Peyer's patch (tissue), 4 donors: ENCODE results near the gene LRRC63. TPM values are rescaled to one million over a fixed set of nuclear protein-coding genes. Genes with fewer than 3 reads are reported as not detected.
A peak's percentile ranks its signal among the peaks of the same experiment; 100 is the strongest.
"Not testable (repeated sequence)": the region's sequence is repeated elsewhere in the genome, so short reads cannot be mapped to it uniquely, and the experiment has no call there.

ENCODE experiments used
- DNase-seq, 3 donors: peaks; one replicate each; pipeline ENCODE4 v3.0.0-alpha.2; 2017 to 2019
- H3K27ac ChIP-seq, 4 donors: fragments of 200-600 bp; sonication (generic); one replicate each; pipeline ENCODE4 v1.5.1; 2016 to 2019
- H3K27me3 ChIP-seq, 2 donors: fragments of 200-600 bp; sonication (generic); one replicate each; pipeline ENCODE4 v1.5.1; 2019
- H3K36me3 ChIP-seq, 3 donors: fragments of 200-600 bp; sonication (generic); one replicate each; pipeline ENCODE4 v1.5.1; 2016 to 2019
- H3K4me1 ChIP-seq, 4 donors: fragments of 200-600 bp; sonication (generic); one replicate each; pipeline ENCODE4 v1.5.1; 2016 to 2019
- H3K4me3 ChIP-seq, 4 donors: fragments of 200-600 bp; sonication (generic); 1 replicate in 3 of 4; 2 replicates in 1 of 4; pipeline ENCODE4 v1.5.1; 2016 to 2019; ENCODE audit warnings: mild to moderate bottlenecking in 1 of 4
- H3K9me3 ChIP-seq, 4 donors: fragments of 200-600 bp; sonication (generic); one replicate each; pipeline ENCODE4 v1.5.1; 2016 to 2019; ENCODE audit warnings: mild to moderate bottlenecking in 1 of 4
- POLR2A ChIP-seq, 2 donors: fragments of 450-650 bp; IDR thresholded peaks; one replicate each; pipeline ENCODE4 v1.5.1; 2017; ENCODE audit warnings: antibody characterized with exemption in 2 of 2, mild to moderate bottlenecking in 2 of 2, moderate library complexity in 2 of 2
- total RNA-seq, 4 donors: library from RNA; depleted of rRNA; stranded (reverse); fragments of >200 nt; gene quantifications; one replicate each; pipeline ENCODE4 v1.1.0, GENCODE V29; 2016
- TF ChIP-seq, protein P1 (sequence below), 6 experiments: fragments of 450-650 bp in 4 of 6; fragments of 200-600 bp in 2 of 6; sonication (generic) in 1 of 6; IDR thresholded peaks; one replicate each; pipeline ENCODE4 v1.5.1; 2017 to 2019; ENCODE audit warnings: antibody characterized with exemption in 6 of 6, mild to moderate bottlenecking in 3 of 6, moderate library complexity in 1 of 6

The LRRC63 gene
- total RNA-seq, result under 1 TPM in 1 of 4 donors, not detected in 3; 0.40 TPM

GRCh38 chr13:46211483-46212351, at the start of gene LRRC63:
Gene LRRC63, plus strand, starts transcription at chr13:46211928. Its CDS starts 1,107 bp downstream, at chr13:46213035.
- Histone ChIP-seq H3K4me3 (peak within 1 kb of the TSS; percentile 32 to 60 (median 43)), H3K36me3 (no peaks in the 10 kb centered on the region), H3K27me3 (no peaks in the 10 kb centered on the region), H3K4me1 (no peaks in the 10 kb centered on the region), H3K9me3 (no peaks in the 10 kb centered on the region), H3K27ac (peak within 1 kb of the TSS in 3 of 4 donors; percentile 8 to 57 (median 16))
- peak; percentile 70 to 90 (median 80) for DNase-seq
- TF ChIP-seq, protein P1, sequence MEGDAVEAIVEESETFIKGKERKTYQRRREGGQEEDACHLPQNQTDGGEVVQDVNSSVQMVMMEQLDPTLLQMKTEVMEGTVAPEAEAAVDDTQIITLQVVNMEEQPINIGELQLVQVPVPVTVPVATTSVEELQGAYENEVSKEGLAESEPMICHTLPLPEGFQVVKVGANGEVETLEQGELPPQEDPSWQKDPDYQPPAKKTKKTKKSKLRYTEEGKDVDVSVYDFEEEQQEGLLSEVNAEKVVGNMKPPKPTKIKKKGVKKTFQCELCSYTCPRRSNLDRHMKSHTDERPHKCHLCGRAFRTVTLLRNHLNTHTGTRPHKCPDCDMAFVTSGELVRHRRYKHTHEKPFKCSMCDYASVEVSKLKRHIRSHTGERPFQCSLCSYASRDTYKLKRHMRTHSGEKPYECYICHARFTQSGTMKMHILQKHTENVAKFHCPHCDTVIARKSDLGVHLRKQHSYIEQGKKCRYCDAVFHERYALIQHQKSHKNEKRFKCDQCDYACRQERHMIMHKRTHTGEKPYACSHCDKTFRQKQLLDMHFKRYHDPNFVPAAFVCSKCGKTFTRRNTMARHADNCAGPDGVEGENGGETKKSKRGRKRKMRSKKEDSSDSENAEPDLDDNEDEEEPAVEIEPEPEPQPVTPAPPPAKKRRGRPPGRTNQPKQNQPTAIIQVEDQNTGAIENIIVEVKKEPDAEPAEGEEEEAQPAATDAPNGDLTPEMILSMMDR (IDR thresholded peaks at IDR 0.05), result no peak
- peak in 1 of 2 donors; percentile 27 for TF ChIP-seq POLR2A (IDR thresholded peaks at IDR 0.05)

- not testable (repeated sequence) for H3K36me3 ChIP-seq, H3K4me3 ChIP-seq, H3K27me3 ChIP-seq, H3K9me3 ChIP-seq, H3K4me1 ChIP-seq, H3K27ac ChIP-seq, DNase-seq
Observed at GRCh38 chr13:46162741-46163140, 49.0 kb upstream of the LRRC63 start.

- H3K27ac ChIP-seq, result no peak overlapping the region
- no peak overlapping the region for H3K4me3 ChIP-seq
- peaks cover 0 to 3% (median 3%) of the 10 kb centered on the region in 4 donors for H3K4me1 ChIP-seq
- H3K27me3 ChIP-seq, result no peaks in the 10 kb centered on the region
- TF ChIP-seq, protein P1 (IDR thresholded peaks at IDR 0.05), result no peak
- TF ChIP-seq POLR2A (IDR thresholded peaks at IDR 0.05), result no peak
- H3K36me3 ChIP-seq, result no peaks in the 10 kb centered on the region
- DNase-seq, result no peak
- H3K9me3 ChIP-seq, result no peaks in the 10 kb centered on the region
Observed at GRCh38 chr13:46164661-46165060, 47.1 kb upstream of the LRRC63 start.

GRCh38 chr13:46165485-46166223, 46.1 kb upstream of the LRRC63 start:
- H3K27me3 ChIP-seq, result no peaks in the 10 kb centered on the region
- H3K4me3 ChIP-seq, result no peak overlapping the region
- DNase-seq, result no peak
- no peaks in the 10 kb centered on the region for H3K9me3 ChIP-seq
- peaks cover 0 to 11% (median 4%) of the 10 kb centered on the region in 4 donors for H3K4me1 ChIP-seq
- TF ChIP-seq, protein P1 (IDR thresholded peaks at IDR 0.05), result no peak
- no peak for TF ChIP-seq POLR2A (IDR thresholded peaks at IDR 0.05)
- H3K27ac ChIP-seq, result no peak overlapping the region
- H3K36me3 ChIP-seq, result no peaks in the 10 kb centered on the region

DNA sequence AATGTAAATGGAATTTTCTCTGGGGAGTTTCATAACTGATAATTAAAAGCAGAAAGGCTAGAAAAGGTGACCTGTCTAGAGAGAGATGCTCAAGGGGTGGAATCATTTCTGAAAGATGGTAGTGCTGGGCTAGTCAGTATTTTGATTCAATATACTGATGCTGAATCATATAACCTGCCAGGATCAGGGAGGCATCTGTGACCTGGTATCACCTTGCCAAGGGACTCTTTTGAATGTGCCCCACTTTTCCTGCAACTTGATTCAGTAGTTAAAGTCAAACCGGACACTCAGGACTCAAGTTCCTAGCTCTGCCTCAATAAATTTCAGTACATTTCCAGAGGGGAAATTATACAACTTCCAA, 45.5 kb upstream of the LRRC63 start:
- Histone ChIP-seq H3K4me3 (no peak overlapping the region), H3K4me1 (peaks cover 0 to 13% (median 7%) of the 10 kb centered on the region in 4 donors), H3K27ac (no peak overlapping the region), H3K27me3 (no peaks in the 10 kb centered on the region), H3K36me3 (no peaks in the 10 kb centered on the region), H3K9me3 (no peaks in the 10 kb centered on the region)
- TF ChIP-seq, protein P1 (IDR thresholded peaks at IDR 0.05), result no peak
- TF ChIP-seq POLR2A (IDR thresholded peaks at IDR 0.05), result no peak
- no peak for DNase-seq
